Measurements from ENCODE around the gene TTYH1.
A peak's percentile ranks its signal among the peaks of the same experiment; 100 is the strongest.
"Not testable (repeated sequence)": the region's sequence is repeated elsewhere in the genome, so short reads cannot be mapped to it uniquely, and the experiment has no call there.

Gene TTYH1

DNA sequence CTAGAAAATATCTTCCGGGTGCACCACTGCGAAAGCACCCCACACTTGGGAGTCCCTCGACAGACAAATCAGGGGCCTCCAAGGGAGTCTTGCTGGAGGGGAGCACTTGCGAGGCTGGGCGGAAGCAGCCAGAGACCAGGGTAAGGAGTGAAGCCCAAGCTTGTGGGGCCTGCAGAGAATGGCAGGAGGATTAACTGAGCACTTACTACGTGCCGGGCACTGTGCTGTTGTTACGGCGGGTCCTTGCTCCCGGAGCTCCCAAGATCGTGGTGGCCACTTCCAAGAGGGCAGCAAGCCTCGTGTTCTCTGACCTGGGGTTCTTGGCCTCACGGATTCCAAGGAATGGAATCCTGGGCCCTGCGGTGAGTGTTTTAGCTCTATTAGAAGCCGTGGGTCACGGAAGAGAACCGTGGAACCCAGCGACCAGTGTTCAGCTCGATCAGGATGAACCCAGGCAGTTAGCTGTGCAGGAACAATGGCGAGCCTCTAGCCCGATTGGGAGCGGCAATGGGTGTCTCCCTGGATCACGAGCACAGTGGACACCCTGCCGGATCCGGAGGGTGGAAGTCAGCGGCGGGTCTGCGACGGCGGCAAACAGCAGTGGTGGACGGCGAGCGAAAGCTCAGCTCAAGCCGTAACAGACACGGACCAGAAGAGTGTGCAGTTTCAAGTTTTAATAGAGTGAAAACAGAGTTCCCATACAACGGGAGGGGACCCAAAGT, 9.6 kb downstream of the TTYH1 start:
- no peak for DNase-seq

DNA sequence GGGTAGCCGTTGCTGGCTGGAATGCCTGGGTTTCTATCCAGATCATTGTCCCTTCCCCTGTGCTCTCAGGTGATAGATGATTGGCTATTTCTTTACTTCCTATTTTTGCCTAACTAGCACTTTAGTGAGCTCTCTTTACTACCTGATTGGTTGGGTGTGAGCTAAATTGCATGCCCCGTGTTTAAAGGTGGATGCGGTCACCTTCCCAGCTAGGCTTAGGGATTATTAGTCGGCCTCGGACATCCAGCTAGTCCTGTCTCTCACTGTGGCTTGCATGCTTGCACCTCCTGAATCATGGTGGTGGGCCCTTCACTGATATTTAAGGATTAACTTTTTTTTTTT, 10.1 kb downstream of the TTYH1 start:
- DNase-seq, result no peak

DNA sequence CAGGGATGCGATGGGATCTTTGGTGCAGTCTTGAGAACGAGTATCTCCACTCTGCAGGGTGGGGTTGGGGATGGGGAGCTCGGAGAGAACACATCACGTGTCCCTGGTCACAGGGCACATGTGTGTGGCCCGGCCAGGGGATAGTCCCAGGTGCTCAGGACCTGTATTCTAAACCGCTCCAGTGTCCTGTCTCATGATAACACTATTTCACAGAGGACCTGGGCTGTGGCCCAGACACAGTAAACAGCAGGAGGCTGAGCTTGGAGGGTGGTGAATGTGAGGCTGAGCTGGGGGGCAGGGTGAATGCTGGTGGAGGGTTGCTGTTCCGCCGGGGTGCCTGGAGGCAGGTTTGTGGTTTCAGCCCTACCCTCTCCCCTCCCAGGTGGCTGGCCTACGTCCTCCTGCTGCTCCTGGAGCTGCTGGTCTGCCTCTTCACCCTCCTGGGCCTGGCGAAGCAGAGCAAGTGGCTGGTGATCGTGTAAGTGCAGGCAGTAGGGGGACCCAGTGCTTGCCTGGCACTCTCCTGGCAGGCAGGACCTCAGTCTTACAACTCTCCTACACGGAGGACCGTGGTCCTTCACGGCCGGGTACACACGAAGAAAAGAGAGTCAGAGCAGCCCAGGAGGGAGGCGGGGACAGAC, 11.1 kb downstream of the TTYH1 start:
- DNase-seq, result no peak

DNA sequence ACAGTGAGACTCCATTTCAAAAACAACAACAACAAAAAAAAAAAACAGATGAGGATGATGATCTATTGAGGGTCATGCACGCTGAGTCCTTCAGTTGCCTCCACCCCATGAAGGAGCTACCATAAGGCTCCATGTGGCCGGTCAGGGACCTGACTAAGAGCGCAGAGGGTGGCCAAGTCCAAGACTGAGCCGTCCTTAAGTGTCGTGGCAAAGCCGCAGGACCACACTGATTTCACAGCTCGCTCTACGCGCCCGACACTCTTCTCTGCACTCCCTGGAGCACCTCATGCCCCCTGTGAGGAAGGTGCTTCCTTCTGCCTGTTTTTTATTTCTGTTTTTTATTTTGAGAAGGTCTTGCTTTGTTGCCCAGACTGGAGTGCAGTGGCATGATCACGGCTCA, 12.3 kb downstream of the TTYH1 start:
- no peak for DNase-seq

DNA sequence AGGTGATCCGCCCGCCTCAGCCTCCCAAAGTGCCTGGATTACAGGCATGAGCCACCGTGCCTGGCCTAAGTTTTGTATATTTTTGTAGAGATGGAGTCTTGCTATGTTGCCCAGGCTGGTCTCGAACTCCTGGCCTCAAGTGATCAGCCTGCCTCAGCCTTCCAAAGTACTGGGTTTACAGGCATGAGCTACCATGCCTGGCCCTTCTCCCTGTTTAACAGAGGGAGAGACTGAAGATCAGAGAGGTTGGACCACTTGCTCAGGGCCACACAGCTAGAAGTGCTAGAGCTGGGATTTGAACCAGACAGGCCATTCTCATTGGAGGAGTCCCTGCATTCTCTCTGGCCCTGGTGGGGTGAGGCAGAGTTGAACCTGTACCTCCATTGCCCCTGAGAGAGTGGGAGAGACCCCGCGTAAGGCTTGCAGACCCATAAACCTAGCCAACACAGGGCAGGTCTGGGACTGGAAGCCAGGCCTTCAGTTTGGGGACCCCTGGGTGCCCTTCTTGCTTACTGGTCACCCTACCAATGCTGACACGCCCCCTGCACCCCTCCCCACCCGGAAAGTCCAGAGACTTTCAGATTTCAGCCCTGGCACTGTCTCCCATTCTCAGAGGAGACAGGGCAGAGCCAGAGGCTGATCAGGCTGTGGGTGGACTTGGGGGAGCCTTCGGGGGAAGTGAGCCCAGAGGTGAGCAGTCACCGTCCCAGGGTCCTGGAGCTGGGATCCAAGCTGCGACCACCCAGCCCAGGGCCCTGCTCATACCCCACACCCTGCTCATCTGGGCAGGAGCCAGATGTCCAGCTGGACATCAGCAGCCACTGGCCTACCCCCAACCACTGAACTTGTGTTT, 13.3 kb downstream of the TTYH1 start:
- DNase-seq, result no peak

DNA sequence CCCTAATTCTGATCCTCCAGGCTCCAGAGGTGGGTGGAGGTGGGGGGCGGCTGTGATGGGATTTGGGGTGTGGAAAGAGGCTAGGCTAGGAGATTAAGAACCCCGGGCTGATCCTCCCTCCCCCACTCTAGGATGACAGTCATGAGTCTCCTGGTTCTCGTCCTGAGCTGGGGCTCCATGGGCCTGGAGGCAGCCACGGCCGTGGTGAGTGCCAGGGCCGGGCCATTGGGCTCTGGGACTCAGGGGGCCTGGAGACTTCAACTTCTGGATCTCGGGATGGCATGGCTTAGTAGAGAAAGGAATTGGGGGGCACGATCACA, 13.9 kb downstream of the TTYH1 start:
- DNase-seq, result no peak

DNA sequence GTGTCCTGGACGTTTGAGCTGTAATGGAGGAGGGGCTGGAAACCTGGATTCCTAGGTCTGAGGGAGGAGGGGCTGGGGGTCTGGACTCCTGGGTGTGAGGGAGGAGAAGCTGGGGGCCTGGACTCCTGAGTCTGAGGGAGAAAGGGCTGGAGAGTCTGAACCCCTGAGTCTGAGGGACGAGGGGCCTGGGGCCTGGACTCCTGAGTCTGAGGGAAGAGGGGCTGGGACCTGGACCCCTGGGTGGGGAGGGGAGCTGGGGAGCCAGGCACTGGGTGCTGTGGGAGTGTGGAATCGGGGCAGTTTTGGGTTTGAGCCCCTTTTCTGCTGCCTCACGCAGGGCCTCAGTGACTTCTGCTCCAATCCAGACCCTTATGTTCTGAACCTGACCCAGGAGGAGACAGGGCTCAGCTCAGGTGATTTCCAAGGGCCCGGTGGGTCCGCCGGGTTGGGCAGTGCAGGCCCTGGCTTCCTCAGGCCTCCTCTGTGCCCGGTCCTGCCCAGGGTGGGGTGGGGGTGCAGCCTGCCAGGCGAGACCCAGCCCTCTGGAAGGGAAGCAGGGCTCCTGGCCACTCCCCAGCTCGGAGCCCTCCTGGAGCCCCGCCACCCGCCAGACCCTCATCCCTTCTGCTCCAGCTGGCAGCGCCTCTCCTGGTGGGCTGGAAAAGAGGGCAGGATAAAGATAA, 14.4 kb downstream of the TTYH1 start:
- no peak for DNase-seq

DNA sequence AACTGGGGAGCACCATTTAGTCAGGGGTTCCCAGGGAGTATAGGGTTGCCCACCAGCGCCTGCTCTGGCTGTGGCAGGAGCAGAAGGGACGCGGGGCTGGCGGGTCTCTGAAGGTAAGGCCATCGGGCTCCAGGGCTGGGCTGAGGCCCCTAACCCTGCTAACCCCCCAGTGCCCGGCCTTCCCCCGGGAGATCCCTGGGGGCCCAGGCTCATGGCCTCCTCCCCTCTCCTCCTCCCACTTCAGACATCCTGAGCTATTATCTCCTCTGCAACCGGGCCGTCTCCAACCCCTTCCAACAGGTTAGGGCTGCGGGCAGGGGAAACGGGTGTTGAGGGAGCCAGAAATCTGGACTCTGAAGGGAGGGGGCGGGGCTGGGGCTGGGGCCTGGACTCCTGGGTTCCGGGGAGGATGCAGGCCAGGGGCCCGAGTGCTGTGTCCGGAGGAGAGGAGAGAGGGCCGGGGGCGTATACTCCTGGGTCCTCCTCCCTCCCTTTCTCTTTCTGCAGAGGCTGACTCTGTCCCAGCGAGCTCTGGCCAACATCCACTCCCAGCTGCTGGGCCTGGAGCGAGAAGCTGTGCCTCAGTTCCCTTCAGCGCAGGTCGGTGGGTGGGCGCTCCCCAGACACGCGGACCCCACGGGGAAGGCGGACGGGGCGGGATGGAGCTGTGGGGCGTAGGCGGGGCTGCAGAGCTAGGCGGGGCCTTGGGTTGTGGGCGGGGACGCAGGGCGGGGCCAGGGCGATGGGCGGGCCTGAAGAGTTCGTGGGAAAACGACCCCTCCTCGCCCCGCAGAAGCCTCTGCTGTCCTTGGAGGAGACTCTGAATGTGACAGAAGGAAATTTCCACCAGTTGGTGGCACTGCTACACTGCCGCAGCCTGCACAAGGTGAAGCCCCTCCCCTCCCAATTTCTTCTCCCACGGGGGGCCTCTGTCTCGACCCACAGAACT, 15.3 kb downstream of the TTYH1 start:
- peak; percentile 49 to 69 for DNase-seq

DNA sequence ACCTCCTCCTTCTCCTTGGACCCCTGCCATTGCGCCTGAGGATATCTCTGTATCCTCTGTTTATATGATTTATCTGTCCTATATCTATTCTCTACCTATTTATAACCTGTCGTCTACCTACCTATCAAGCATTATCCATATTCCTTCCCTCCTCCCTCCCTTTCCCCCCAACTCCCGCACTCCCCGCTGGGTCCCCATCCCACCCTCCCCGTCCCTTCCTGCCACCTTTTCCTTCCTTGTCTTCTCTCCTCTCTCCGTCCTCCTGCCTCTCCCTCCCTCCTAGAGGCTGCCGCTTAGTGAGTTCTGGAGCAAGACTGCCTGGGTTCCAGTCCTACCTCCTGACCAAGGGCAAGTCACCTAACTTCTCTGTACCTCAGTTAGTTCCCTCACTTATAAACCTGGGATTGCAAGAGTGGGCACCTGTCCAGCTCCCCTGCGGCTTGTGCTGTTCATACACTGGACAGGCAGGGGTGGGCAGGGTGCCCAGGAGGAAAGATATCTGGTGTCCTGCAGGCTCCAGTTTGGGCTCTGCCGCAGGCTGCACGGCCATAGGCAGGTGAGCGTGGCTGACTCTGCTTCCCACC, 16.1 kb downstream of the TTYH1 start:
- no peak for DNase-seq

DNA sequence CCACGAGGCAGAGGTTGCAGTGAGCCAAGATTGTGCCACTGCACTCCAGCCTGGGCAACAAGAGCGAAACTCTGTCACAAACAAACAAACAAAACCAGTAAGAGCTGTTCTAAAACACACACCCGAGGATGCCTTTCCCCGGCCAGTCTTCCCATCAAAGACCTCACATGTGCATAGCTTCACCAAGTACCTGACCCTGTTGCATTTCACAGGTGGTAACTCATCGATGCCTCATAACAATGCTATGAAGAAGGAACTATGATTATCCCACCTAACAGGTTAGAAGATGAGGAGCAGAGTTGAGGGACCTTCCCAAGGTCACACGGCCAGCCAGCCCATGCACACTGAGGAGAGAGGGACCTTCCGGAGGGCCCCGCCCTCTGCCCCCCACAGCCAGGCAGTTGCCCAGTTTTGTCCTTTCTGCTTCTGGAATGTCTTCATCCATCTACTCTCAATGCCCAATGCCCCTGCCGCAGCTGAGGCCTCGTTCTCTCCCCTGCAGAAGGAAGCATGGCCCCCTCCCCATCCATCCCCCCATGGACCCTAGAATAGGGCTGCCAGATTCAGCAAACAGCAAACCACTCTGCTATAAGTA, 17.0 kb downstream of the TTYH1 start:
- no peak for DNase-seq

DNA sequence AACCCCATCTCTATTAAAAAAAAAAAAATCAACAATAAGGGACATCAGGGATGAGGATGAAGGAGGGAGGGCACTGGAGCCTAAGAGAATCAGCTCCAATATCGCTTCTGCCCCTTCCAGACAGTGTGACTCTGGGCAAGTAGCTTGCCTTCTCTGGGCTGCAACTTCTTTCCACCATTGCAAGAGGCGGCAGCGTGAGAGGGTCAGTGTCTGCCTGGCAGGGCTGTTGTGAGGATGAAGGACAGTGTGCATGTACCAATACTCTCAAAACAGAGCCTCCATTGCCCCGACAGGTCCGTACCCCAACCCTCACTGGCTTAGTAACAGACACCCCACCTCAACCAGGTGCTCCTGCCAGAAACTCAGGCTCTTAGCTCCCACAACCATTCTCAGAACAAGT, 18.4 kb downstream of the TTYH1 start:
- no peak for DNase-seq

DNA sequence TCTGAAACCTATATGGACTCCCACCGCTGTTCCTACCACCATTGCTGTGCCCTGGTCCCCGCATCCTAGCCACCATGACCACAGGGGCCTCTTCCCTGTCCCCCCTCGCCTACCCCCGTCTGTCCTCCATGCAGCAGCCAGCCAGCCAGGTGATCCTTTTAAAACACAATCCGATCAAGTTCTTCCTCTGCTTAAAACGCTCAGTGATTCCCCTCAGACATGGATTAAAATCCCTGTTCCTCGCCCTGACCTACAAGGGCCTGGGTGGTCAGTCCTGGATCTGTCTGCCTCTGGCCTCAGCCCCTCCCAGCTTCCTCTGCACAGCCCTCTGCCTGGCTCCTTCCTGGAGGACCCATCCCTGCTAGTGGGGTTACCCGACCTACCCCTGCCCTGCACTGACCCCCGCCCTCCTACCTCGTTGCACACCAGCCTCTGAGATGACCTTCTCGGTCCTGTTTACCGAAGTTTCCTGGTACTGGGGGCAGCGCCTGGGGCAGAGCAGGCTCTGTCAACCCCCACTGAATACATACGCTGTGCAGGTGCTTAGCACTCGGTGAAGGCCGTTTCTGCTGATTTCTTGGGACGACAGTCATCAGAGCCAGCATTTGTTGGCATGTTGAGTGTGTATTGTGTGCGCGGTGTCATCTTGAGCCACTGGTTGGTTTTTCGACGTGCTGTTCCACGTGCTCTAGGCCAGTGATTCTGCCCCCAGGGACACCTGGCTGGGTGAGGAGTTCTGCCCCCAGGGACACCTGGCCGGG, 19.0 kb downstream of the TTYH1 start:
- no peak for DNase-seq

DNA sequence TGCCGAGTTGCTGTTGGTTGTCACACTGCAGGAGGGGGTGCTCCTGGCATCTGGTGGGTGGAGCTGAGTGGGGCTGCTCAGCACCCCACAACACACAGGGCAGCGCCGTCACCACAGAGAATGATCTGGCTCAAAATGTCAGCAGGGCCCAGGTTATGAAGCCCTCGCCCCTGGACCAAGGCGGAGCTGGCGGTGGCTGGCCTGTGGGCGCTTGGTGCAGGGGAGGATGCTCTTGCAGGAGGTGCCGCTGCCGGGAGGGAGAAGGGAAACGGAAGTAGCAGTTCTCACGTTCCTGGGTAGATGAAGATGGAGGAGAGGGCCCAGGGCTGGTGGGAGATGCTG, 19.6 kb downstream of the TTYH1 start:
- no peak for DNase-seq

DNA sequence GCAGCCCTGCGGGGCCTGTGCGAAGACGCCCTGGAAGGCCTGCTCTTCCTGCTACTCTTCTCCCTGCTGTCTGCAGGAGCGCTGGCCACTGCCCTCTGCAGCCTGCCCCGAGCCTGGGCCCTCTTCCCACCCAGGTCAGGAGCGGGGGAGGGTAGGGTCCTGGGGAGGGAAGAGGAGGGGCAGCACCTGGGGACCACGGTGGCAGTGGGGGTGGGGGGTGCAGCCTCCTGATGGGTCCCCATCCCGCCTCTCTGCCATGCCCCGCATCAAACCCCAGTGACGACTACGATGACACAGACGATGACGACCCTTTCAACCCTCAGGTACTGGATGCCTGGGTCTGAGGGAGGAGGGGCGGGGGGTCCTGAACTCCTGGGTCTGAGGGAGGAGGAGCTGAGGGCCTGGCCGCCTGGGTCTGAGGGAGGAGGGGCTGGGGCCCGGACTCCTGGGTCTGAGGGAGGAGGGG, 20.3 kb downstream of the TTYH1 start:
- no peak for DNase-seq

DNA sequence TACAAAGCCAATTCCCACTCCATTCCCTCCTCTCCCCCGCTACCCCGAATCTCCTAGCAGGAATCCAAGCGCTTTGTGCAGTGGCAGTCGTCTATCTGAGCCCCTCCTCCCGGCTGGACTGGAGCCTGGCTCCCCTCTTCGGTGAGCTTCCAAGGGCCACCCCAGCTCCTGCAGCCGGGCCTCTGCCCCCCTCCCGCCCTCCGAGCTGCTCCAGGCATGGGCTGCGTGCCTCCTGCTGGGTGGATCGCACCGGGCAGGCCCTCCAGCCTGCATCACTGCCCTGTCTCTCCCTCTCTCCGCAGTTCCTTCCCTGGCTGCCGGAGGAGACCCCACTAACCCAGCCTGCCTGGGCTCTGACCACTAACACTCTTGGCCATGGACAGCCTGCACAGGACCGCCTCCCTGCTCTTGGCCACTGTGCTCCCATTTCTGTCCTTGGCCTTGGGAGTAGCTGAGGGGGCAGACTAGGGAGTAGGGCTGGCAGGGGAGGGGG, 20.8 kb downstream of the TTYH1 start:
- DNase-seq, result no peak

DNA sequence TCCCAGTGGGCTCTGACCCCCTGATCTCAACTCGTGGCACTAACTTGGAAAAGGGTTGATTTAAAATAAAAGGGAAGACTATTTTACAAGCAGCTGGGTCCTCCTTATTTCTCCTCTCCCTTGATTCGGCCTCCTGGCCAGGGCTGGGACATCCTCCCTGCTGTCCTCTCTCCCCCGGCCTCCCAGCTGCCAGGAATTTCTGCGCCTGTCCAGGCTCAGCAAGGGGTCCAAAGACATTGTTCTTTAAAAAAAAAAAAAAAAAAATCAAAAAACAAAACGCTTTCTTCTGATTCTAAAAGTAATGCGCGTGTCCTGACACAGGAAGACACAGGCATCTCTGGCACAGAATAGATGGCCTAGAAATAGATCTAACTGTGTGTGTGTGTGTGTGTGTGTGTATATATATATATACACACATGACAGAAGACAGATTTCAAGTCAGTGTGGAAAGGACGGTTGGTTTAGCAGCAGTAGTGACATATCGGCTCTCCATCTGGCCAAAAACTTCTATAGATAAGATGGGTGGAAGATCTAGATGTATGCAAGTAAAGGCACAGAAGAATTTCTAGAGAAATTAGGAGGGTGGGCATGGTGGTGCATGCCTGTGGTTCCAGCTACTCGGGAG, 21.5 kb downstream of the TTYH1 start:
- no peak for DNase-seq

DNA sequence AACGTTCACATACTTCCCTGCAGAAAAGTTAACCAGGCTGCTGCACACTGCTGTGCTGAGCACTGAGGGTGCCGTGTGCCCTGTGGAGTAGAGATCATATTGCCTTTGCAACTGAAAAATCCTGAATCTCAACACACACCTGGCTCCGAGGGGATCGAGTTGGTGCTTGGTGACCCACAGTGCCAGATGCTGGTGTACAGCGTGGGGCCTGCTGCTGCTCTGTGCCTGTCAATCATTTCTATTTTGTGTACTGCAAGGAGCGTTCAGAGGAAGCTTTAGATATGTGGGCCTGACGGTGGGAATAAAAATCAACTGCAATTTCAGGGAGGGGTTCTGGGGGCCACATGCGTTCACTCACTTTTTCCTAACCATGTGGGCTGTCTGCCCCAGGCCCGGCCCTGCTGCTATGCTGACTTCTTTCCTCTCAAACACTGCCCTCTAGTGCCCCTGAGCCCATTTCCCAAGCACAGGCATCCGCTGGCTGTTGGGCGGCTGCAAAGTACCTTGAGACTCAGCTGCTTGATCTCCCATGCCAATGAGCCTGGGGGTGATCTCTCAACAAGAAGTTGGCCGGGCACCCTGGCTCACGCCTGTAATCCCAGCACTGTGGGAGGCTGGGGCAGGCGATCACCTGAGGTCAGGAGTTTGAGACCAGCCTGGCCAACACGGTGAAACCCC, 24.0 kb downstream of the TTYH1 start:
- DNase-seq, result peak in 1 of 2 donors; percentile 44

DNA sequence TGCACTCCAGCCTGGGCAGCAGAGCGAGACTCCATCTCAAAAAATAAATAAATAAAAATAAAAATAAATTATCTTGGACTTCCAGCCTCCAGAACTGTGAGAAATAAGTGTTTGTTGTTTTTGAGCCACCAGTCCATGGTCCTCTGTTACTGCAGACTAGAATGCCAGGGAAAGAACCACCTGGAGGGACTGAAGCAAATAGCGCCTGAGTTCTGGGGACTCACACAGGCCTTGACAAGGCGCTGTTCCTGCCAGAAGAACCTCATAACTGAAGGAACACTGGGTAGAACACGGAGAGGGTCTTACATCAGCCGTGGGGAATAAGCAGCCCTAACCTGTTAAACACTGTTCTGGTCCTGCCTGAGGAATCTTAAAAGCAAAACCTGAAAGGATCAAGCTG, 25.4 kb downstream of the TTYH1 start:
- DNase-seq, result no peak

DNA sequence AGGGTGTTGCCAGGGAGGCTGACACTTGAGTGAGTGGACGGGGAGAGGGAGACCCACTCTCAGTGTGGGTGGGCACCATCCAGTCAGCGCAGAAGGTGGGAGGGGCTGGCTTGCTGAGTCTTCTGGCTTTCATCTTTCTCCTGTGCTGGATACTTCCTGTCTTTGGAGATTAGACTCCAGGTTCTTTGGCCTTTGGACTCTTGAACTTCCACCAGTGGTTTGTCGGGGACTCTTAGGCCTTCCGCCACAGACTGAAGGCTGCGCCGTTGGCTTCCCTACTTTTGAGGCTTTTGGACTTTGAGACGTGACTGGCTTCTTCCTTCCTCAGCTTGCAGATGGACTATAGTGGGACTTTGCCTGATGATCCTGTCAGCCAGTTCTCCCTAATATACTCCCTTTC, 29.5 kb downstream of the TTYH1 start:
- no peak for DNase-seq

DNA sequence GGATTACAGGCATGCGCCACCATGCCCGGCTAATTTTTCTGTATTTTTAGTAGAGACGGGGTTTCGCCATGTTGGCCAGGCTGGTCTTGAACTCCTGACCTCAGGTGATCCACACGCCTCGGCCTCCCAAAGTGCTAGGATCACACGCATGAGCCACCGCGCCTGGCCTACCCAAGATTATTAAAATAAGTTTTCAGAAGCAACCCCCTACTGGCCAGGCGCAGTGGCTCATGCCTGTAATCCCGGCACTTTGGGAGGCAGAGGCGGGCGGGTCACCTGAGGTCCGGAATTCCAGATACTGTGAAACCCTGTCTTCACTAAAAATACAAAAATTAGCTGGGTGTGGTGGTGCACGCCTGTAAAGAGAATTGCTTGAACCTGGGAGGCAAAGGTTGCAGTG, 31.1 kb downstream of the TTYH1 start:
- DNase-seq, result not testable (repeated sequence)

Data from stimulated activated CD4-positive, alpha-beta T cell treated with anti-CD3 and anti-CD28 coated beads, Interleukin-2, amount 100 ng/mL, for 24 hours (primary cell).